ENCODE measurements around the gene FOXRED1.
"Not testable (repeated sequence)": the region's sequence is repeated elsewhere in the genome, so short reads cannot be mapped to it uniquely, and the experiment has no call there.

Gene FOXRED1

DNA sequence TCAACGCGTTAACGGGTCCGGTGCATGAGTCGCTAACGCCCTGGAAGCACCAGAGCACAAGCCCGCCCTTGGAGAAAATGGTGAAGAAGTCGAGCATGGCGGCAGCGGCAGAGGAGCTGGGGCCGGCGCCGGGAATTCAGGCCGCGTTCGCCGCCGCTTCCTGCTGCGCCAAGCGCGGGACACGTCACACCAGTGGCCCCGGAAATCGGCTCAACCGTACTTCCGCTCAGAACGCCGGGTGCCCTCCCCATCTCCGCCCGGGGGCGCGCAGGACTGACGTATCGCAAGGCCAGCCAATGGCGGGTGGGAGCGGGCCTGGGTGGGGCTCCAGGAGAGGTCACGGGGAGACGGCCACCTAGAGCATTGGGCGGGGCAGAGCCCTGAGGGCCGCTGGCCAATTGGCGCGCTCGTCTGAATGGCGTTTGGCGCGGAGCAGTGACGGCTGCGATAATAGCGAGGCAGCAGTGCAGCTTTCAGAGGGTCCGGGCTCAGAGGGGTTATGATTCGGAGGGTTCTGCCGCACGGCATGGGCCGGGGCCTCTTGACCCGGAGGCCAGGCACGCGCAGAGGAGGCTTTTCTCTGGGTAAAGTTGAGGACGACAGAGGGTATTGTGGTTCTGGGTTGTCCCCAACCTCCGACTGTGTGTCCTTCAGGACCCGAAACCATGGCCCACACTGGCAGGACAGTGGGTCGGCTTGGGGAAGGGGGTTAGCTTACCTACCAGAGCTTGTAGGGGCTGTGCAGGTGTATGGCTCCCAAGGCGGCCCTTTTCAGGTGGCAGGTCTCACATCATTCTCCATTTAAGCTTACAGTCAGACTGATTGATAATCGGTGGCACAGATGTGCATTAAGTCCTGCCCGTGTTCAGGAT lies at the start of gene FOXRED1, which contains the start of gene SRPRA:
Gene FOXRED1 (plus strand): TSS at position 447 of the 872 bp plus-strand sequence. CDS start 53 bp downstream, at position 500.
Gene SRPRA (minus strand): TSS at position 188 of the 872 bp plus-strand sequence. CDS start 91 bp downstream, at position 97.
- peak; percentile 98 to 100 for DNase-seq (ENCODE audit: low read depth in 2 of 2, low spot score in 1 of 2)

DNA sequence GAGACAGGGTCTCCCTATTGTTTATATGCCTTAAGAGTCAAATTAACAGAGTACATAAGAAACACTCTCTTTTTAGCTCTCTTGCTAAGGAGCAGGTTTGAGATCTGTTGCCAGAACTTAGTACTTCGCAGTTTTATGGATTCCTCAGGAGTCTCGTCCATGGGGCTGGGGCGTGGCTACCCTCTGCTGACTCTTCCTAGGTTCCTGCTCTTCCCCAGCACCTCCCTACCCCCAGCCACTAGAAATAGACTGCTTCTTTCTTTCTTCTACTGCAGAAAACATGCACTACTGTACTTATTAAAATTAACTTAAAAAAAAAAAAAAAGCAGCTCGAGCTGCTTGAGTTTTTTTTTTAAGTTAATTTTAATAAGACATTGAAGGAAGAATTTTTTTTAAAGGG lies 49.4 kb upstream of the FOXRED1 start:
- DNase-seq (ENCODE audit: low read depth in 2 of 2, low spot score in 1 of 2) = no peak

GRCh38 chr11:126224647-126225294 lies 44.2 kb upstream of the FOXRED1 start:
- no peak for DNase-seq (ENCODE audit: low read depth in 2 of 2, low spot score in 1 of 2)

GRCh38 chr11:126225295-126225665 lies 43.7 kb upstream of the FOXRED1 start:
- DNase-seq (ENCODE audit: low read depth in 2 of 2, low spot score in 1 of 2) = no peak

- no peak for DNase-seq (ENCODE audit: low read depth in 2 of 2, low spot score in 1 of 2)
These were observed 42.4 kb upstream of the FOXRED1 start for GRCh38 chr11:126226334-126227084.

GRCh38 chr11:126229858-126230540 lies 39.0 kb upstream of the FOXRED1 start:
- DNase-seq (ENCODE audit: low read depth in 2 of 2, low spot score in 1 of 2) = no peak

- no peak for DNase-seq (ENCODE audit: low read depth in 2 of 2, low spot score in 1 of 2)
These were observed 37.1 kb upstream of the FOXRED1 start for GRCh38 chr11:126231725-126232459.

GRCh38 chr11:126232683-126233082 lies 36.3 kb upstream of the FOXRED1 start:
- no peak for DNase-seq (ENCODE audit: low read depth in 2 of 2, low spot score in 1 of 2)

GRCh38 chr11:126233391-126233790 lies 35.6 kb upstream of the FOXRED1 start:
- no peak for DNase-seq (ENCODE audit: low read depth in 2 of 2, low spot score in 1 of 2)

DNA sequence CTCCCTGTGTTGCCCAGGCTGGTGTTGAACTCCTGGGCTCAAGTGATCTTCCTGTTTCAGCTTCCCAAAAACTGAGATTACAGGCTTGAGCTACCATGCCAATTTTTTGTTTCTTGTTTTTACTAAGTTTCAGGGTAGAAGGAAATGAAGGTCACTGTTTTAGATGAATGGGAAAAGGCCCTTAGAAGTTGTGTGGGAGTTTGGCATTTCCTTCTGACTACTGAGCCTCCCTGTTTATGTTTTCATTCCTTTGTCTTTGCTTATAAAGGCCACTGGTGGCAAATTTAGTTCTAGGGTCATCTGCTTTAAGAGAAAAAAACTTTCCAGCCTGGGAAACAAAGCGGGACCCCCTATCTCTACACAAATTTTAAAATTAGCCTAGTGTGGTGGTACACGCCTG lies 22.3 kb upstream of the FOXRED1 start:
- DNase-seq (ENCODE audit: low read depth in 2 of 2, low spot score in 1 of 2) = no peak

- no peak for DNase-seq (ENCODE audit: low read depth in 2 of 2, low spot score in 1 of 2)
These were observed 15.7 kb upstream of the FOXRED1 start for GRCh38 chr11:126253265-126253664.

- no peak for DNase-seq (ENCODE audit: low read depth in 2 of 2, low spot score in 1 of 2)
These were observed 14.1 kb upstream of the FOXRED1 start for GRCh38 chr11:126254819-126255218.

GRCh38 chr11:126255507-126255906 lies 13.4 kb upstream of the FOXRED1 start:
- DNase-seq (ENCODE audit: low read depth in 2 of 2, low spot score in 1 of 2) = not testable (repeated sequence)

DNA sequence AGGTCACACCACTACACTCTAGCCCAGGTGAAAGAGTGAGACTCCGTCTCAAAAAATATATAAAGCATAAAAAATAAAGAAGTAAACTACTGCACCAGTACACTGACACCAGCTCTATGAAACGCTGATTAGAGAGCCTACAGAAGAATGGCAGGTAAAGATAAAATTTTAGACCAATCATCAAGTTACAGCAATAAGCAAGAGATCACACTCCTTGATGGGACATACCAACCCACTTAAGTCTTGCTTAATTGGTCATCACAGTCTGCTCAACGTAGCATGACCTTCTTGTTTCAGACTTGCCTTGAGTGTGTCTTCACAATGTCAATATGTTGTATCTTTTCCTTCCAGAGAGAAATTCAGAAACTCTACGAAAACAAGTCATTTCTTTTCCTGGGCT lies 12.7 kb upstream of the FOXRED1 start:
- DNase-seq (ENCODE audit: low read depth in 2 of 2, low spot score in 1 of 2) = no peak

DNA sequence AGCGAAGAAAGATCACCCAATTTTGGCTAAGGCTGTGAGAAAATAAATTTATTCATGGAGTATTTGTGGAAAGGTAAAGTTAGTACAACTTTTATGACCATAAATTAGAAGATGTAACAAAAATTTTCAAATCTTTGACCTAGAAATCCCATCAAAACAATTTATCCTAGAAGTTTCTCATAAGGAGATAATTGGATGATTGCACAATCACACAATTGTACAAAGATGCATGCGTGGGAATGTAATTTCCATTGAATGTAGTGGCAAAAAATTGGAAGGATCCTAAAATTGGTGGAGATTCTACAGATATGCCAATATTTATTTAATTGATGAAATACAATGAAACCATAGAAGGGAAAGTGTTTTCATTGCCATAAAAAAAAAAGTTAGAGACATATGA lies 11.8 kb upstream of the FOXRED1 start:
- DNase-seq (ENCODE audit: low read depth in 2 of 2, low spot score in 1 of 2) = no peak

GRCh38 chr11:126257764-126258163 lies 11.2 kb upstream of the FOXRED1 start:
- DNase-seq (ENCODE audit: low read depth in 2 of 2, low spot score in 1 of 2) = no peak

GRCh38 chr11:126262216-126262615 lies 6.7 kb upstream of the FOXRED1 start:
- no peak for DNase-seq (ENCODE audit: low read depth in 2 of 2, low spot score in 1 of 2)

GRCh38 chr11:126263489-126263888 lies 5.5 kb upstream of the FOXRED1 start:
- DNase-seq (ENCODE audit: low read depth in 2 of 2, low spot score in 1 of 2) = no peak

- no peak for DNase-seq (ENCODE audit: low read depth in 2 of 2, low spot score in 1 of 2)
These were observed 3.1 kb upstream of the FOXRED1 start for GRCh38 chr11:126265811-126266210.

- DNase-seq (ENCODE audit: low read depth in 2 of 2, low spot score in 1 of 2) = no peak
These were observed 1.3 kb upstream of the FOXRED1 start for GRCh38 chr11:126267650-126268049.

Data from stimulated activated CD8-positive, alpha-beta memory T cell treated with anti-CD3 and anti-CD28 coated beads, Interleukin-4, amount 100 ng/mL, for 1 hour (primary cell).